Esophagus muscularis mucosa (tissue), 4 donors: ENCODE data around the gene KRT32. TPM values are rescaled to one million over a fixed set of nuclear protein-coding genes. Genes with fewer than 3 reads are reported as not detected.

Experiments used
- DNase-seq: peaks from one replicate; pipeline ENCODE4 v3.0.0-alpha.2; 2017; ENCODE audit errors: extremely low spot score
- H3K27ac ChIP-seq, 4 donors: fragments of 200-600 bp; sonication (generic); replicated peaks in 1 of 4; 1 replicate in 3 of 4; 2 replicates in 1 of 4; pipeline ENCODE4 v1.5.1; 2016 to 2019; ENCODE audit warnings: mild to moderate bottlenecking in 1 of 4
- H3K27me3 ChIP-seq, 4 donors: fragments of 200-600 bp; sonication (generic); one replicate each; pipeline versions ENCODE4 v1.5.1 to v1.6.0; 2016 to 2019
- H3K36me3 ChIP-seq, 4 donors: fragments of 200-600 bp; sonication (generic); one replicate each; pipeline ENCODE4 v1.5.1; 2016 to 2019
- H3K4me1 ChIP-seq, 4 donors: fragments of 200-600 bp; sonication (generic); one replicate each; pipeline ENCODE4 v1.5.1; 2016 to 2019
- H3K4me3 ChIP-seq, 4 donors: fragments of 200-600 bp; sonication (generic); 1 replicate in 2 of 4; 2 replicates in 2 of 4; pipeline ENCODE4 v1.5.1; 2016 to 2019; ENCODE audit warnings: mild to moderate bottlenecking in 4 of 4, moderate library complexity in 1 of 4
- H3K9me3 ChIP-seq, 4 donors: fragments of 200-600 bp; sonication (generic); 1 replicate in 3 of 4; 2 replicates in 1 of 4; pipeline ENCODE4 v1.5.1; 2016 to 2019
- EP300 ChIP-seq: sonication (generic); formaldehyde crosslinking; IDR thresholded peaks from one replicate; pipeline ENCODE4 v1.6.1; 2017; ENCODE audit warnings: antibody characterized with exemption
- POLR2A ChIP-seq: fragments of 450-650 bp; IDR thresholded peaks from one replicate; pipeline ENCODE4 v1.6.1; 2017; ENCODE audit warnings: antibody characterized with exemption, moderate library complexity, mild to moderate bottlenecking, low read depth
- POLR2AphosphoS5 ChIP-seq, 2 donors: sonication (generic); formaldehyde crosslinking; IDR thresholded peaks; one replicate each; pipeline ENCODE4 v1.6.1; 2017; ENCODE audit warnings: antibody characterized with exemption in 2 of 2
- WGBS: methylation state at CpG from one replicate; pipeline ENCODE4 v1.1.5; 2018; 5-methylcytosine and 5-hydroxymethylcytosine counted together
- intact Hi-C: fragments of 100-400 bp; cut with DNase I; formaldehyde crosslinking; loops from one replicate; pipeline ENCODE4 v1.15.1; 2023
- total RNA-seq, 4 donors: library from RNA; depleted of rRNA; stranded (reverse); fragments of >200 nt; gene quantifications; one replicate each; pipeline versions ENCODE4 v1.1.0 to v1.2.1, GENCODE V29; 2016
- TF ChIP-seq, protein P1 (sequence below), 3 experiments: fragments of 200-600 bp in 2 of 3; fragments of 450-650 bp in 1 of 3; sonication (generic) in 2 of 3; IDR thresholded peaks; one replicate each; pipeline ENCODE4 v1.5.1; 2017 to 2019; ENCODE audit warnings: antibody characterized with exemption in 3 of 3, mild to moderate bottlenecking in 2 of 3, moderate library complexity in 1 of 3

Gene KRT32
- total RNA-seq, 4 donors from 2014 or later = not detected

DNA sequence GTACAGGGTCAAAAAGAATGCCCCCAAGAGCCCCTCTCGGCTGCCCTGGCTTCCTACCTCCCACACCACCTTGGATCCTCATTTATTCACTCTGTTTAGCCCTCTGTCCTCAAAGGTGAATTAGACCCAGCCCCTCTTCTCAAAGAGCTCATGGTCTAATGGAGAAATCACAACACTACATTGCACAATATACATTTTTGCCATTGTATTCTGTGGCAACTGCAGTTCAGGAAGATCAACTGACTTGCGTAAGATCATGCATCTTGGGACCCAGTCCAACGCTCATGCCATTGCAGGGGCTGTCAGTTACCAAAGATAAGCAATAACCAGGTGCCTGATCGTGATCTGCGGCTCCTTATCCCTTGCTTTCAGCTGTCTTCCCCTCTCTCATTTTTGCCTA lies 27.8 kb downstream of the KRT32 start:
- Histone ChIP-seq H3K4me3 (no peak overlapping the region), H3K9me3 (no peaks in the 10 kb centered on the region), H3K27ac (no peak overlapping the region), H3K4me1 (peaks cover 0 to 7% (median 6%) of the 10 kb centered on the region in 4 donors), H3K36me3 (no peaks in the 10 kb centered on the region), H3K27me3 (peaks cover 0 to 3% (median 0%) of the 10 kb centered on the region in 4 donors)
- intact Hi-C loops = no loop called here
- no peak for DNase-seq
- WGBS = 78% methylated on average over 4 of the region's 5 CpGs
- TF ChIP-seq EP300 = no peak

DNA sequence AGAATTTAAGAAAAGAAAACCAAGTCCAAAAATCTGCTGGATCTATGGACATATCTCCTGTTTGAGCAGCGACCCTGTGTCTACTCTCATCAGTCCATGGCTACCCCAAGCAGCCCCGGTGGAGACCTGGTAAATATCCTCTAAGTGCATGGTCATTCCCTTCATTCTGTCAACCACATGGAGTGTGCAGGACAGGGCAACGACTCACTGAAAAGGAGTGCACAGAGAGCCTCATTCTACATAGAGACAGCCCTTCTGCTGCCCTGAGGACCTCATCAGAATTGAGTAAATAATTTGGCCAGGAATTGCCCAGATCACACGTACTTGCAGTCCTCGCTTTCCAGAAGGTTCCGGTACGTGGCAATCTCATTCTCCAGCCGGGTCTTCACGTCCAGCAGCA lies 29.4 kb downstream of the KRT32 start:
- no peak overlapping the region for H3K27ac ChIP-seq
- intact Hi-C loops = no loop called here
- H3K27me3 ChIP-seq = peaks cover 0 to 3% (median 0%) of the 10 kb centered on the region in 4 donors
- no peak overlapping the region for H3K4me3 ChIP-seq
- H3K9me3 ChIP-seq = no peaks in the 10 kb centered on the region
- H3K36me3 ChIP-seq = no peaks in the 10 kb centered on the region
- TF ChIP-seq POLR2A (no peak), EP300 (no peak), POLR2AphosphoS5 (IDR thresholded peaks at IDR 0.05) (no peak)
- TF ChIP-seq, protein P1, sequence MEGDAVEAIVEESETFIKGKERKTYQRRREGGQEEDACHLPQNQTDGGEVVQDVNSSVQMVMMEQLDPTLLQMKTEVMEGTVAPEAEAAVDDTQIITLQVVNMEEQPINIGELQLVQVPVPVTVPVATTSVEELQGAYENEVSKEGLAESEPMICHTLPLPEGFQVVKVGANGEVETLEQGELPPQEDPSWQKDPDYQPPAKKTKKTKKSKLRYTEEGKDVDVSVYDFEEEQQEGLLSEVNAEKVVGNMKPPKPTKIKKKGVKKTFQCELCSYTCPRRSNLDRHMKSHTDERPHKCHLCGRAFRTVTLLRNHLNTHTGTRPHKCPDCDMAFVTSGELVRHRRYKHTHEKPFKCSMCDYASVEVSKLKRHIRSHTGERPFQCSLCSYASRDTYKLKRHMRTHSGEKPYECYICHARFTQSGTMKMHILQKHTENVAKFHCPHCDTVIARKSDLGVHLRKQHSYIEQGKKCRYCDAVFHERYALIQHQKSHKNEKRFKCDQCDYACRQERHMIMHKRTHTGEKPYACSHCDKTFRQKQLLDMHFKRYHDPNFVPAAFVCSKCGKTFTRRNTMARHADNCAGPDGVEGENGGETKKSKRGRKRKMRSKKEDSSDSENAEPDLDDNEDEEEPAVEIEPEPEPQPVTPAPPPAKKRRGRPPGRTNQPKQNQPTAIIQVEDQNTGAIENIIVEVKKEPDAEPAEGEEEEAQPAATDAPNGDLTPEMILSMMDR (IDR thresholded peaks at IDR 0.05) = no peak
- no peak for DNase-seq
- peaks cover 0 to 13% (median 12%) of the 10 kb centered on the region in 4 donors for H3K4me1 ChIP-seq
- WGBS = 90% methylated on average over 9 of the region's 9 CpGs

DNA sequence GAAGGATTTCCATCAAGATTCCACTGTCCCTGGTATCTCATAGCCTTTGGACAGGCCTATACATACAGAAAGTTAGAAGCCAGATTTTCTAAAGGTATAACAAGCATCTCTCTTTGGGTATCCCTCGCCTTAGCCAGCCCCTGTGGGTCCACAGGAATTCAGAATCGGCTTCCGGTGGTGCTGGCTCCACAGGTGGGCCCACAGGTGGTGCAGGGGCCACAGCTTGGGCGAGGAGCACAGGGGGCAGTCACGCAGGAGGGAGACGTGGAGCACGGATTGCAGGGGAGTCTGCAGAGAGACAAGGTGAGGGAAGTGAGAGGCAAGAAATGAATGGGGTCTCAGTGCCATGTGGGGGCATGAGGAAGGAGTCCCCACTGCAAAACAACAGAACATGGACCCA lies 29.9 kb downstream of the KRT32 start:
- no peak for DNase-seq
- TF ChIP-seq, protein P1 (IDR thresholded peaks at IDR 0.05) = no peak
- TF ChIP-seq EP300 (no peak), POLR2A (no peak), POLR2AphosphoS5 (IDR thresholded peaks at IDR 0.05) (no peak)
- Histone ChIP-seq H3K36me3 (no peaks in the 10 kb centered on the region), H3K27ac (no peak overlapping the region), H3K4me1 (peaks cover 0 to 13% (median 12%) of the 10 kb centered on the region in 4 donors), H3K27me3 (peaks cover 0 to 3% (median 0%) of the 10 kb centered on the region in 4 donors), H3K9me3 (no peaks in the 10 kb centered on the region), H3K4me3 (no peak overlapping the region)
- WGBS = 97% methylated on average over 7 of the region's 7 CpGs
- intact Hi-C loops = no loop called here

DNA sequence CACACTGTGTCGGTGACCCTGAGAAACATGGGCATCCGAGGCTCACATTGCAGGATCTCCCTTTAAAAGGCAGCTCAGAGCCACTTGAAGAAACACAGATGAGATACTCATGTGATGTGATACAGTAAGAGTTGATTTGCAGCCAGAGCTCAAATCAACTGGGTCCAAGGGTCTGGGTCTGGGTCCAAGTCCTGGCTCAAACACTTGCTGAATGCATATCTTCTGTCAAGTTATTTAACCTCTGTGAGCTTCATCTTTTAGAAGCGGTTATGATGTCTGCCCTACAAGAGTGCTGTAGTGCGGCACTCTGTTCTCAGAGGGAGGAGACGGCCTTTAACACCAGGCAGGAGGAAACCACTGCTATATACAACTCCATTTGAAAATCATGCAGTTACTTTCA lies 32.8 kb downstream of the KRT32 start:
- WGBS = 23% methylated on average over 5 of the region's 5 CpGs

DNA sequence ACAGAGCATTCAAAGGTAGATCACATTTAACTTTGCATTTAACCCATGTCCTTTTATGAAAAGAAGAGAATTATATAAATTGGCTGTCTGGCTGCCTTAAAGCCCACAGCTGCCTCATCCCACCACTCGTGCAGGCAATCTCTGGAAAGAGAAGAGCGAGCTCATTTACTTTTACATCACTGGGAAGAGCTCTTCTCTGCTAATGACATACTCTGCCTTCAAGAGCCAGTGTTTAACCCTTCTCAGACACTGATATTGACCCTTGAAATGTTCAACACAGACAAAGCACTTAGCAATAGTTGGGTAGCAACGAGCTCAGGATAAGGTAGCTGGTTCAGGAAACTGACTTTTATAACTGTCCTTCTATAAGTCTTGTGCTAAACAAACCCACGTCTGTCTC lies 33.2 kb downstream of the KRT32 start:
- 28% methylated on average over 4 of the region's 4 CpGs for WGBS
- no peak overlapping the region for H3K4me3 ChIP-seq
- no peak overlapping the region for H3K27ac ChIP-seq
- intact Hi-C loops = no loop called here
- H3K36me3 ChIP-seq = no peaks in the 10 kb centered on the region
- peaks cover 0 to 13% (median 12%) of the 10 kb centered on the region in 4 donors for H3K4me1 ChIP-seq
- H3K27me3 ChIP-seq = no peaks in the 10 kb centered on the region
- DNase-seq = no peak
- no peaks in the 10 kb centered on the region for H3K9me3 ChIP-seq
- TF ChIP-seq, protein P1 (IDR thresholded peaks at IDR 0.05) = no peak

More for the DNA sequence above, 32.8 kb downstream of the KRT32 start:
- intact Hi-C loops = no loop called here
- Histone ChIP-seq H3K27ac (no peak overlapping the region), H3K4me3 (no peak overlapping the region), H3K4me1 (peaks cover 0 to 13% (median 12%) of the 10 kb centered on the region in 4 donors), H3K36me3 (no peaks in the 10 kb centered on the region), H3K9me3 (no peaks in the 10 kb centered on the region), H3K27me3 (no peaks in the 10 kb centered on the region)
- TF ChIP-seq POLR2AphosphoS5 (IDR thresholded peaks at IDR 0.05) = no peak
- TF ChIP-seq EP300 = no peak
- no peak for TF ChIP-seq POLR2A
- TF ChIP-seq, protein P1 (IDR thresholded peaks at IDR 0.05) = no peak
- no peak for DNase-seq
